DND-41 (cell line): Measurements from ENCODE around the gene SLC50A1.

ENCODE experiments used
- ATAC-seq: fragments of 200-7000 bp; cut with Tn5 transposase; 3 replicates; pipeline ENCODE4 v1.9.1; 2021; ENCODE audit warnings: low read depth; ENCODE audit not compliant: insufficient read depth
- DNase-seq: peaks from one replicate; pipeline ENCODE4 v3.0.0-alpha.2; 2020
- H2AFZ ChIP-seq: 2 replicates; pipeline ENCODE4 v1.6.0; 2012; ENCODE audit warnings: low read depth, low read length
- H3K27ac ChIP-seq: 2 replicates; pipeline ENCODE4 v1.5.1; 2012; ENCODE audit warnings: low read length, inconsistent platforms
- H3K27me3 ChIP-seq: fragments of 200-600 bp; sonication (generic); 2 replicates; pipeline ENCODE4 v1.6.0; 2012; ENCODE audit warnings: low read length, mild to moderate bottlenecking, inconsistent platforms; ENCODE audit not compliant: insufficient read depth, poor library complexity
- H3K36me3 ChIP-seq: 2 replicates; pipeline ENCODE4 v1.5.1; 2012; ENCODE audit warnings: low read length, inconsistent platforms; ENCODE audit not compliant: insufficient read depth
- H3K4me1 ChIP-seq: 2 replicates; pipeline ENCODE4 v1.5.1; 2012; ENCODE audit warnings: mild to moderate bottlenecking, low read length; ENCODE audit not compliant: insufficient read depth
- H3K4me2 ChIP-seq: 2 replicates; pipeline ENCODE4 v1.6.0; 2012; ENCODE audit warnings: mild to moderate bottlenecking, moderate library complexity, low read length, inconsistent platforms; ENCODE audit not compliant: insufficient read depth
- H3K4me3 ChIP-seq, 2 experiments: fragments of 200-600 bp in 1 of 2; shearing (Covaris generic) in 1 of 2; 2 replicates each; pipeline ENCODE4 v1.5.1; 2012 to 2016; ENCODE audit warnings: inconsistent platforms in 2 of 2, low read length in 2 of 2, mild to moderate bottlenecking in 2 of 2, low read depth in 1 of 2, moderate library complexity in 1 of 2
- H3K79me2 ChIP-seq: 2 replicates; pipeline ENCODE4 v1.6.0; 2012; ENCODE audit warnings: low read length, inconsistent platforms; ENCODE audit not compliant: insufficient read depth
- H3K9ac ChIP-seq: 2 replicates; pipeline ENCODE4 v1.6.0; 2012; ENCODE audit warnings: low read depth, mild to moderate bottlenecking, inconsistent platforms, low read length, moderate library complexity
- H3K9me3 ChIP-seq: 2 replicates; pipeline ENCODE4 v1.5.1; 2012; ENCODE audit warnings: low read length, moderate library complexity, mild to moderate bottlenecking, inconsistent platforms; ENCODE audit not compliant: insufficient read depth, severe bottlenecking
- H4K20me1 ChIP-seq: 2 replicates; pipeline ENCODE4 v1.6.0; 2012; ENCODE audit warnings: low read length; ENCODE audit not compliant: insufficient read depth
- EZH2 ChIP-seq: IDR thresholded peaks from 3 replicates; pipeline ENCODE4 v1.6.1; 2012; ENCODE audit warnings: borderline replicate concordance, low read depth, mild to moderate bottlenecking, moderate library complexity, low read length, inconsistent platforms; ENCODE audit not compliant: severe bottlenecking
- TF ChIP-seq, protein P1 (sequence below): IDR thresholded peaks from 2 replicates; pipeline ENCODE4 v1.5.1; 2012; ENCODE audit warnings: borderline replicate concordance, low read length, moderate library complexity, mild to moderate bottlenecking; ENCODE audit not compliant: poor library complexity, severe bottlenecking; ENCODE audit errors: extremely low read depth

The SLC50A1 gene

DNA sequence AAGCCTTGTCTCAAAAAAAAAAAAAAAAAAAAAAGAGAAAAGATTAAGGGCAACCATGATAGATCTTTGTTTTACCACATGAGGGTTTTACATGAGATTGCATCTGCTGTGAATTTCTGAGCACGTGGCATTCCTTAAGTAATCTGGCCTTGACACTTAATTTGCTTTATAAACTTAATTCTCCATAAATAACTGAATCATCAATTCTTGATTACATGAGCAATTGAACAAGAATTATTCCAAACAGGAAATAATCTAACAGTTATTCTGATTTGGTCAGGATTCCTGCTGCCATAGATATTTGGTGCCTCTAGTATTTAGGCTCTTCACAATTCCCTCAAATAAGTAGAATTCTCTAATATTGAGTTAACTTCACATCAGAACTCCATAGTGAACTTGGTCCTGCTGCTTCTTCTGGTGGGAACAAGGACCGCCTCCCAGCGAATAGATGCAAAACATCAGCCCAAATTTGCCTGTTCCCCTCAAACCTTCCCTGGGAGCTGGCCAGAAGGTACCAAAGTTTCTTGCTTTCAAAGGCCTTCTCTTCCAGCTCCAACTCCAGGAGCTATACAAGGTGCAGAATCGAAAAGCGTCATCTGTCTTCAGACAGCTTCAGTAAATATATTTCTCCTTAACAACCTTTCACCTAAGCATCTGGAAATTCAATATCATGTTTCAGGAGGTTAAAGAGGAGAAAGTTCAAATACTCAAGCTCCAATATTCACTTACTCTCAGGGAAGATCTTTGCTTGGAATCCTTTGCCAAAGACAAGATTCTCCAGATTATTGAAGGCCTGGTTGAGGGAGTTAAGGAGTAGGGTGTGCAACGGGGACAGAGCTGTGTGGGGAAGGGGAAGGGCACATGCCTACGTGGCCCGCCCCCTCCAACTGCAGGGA lies 36.4 kb downstream of the SLC50A1 start:
- Histone ChIP-seq H3K36me3 (peaks cover 25% of the 10 kb centered on the region), H3K4me1 (peaks cover 57% of the 10 kb centered on the region), H3K9ac (peak overlapping the region; percentile 86), H3K9me3 (no peaks in the 10 kb centered on the region), H3K4me3 (peak overlapping the region; percentile 42 to 79; a peak in 3 of 4 replicates), H3K4me2 (peak overlapping the region; percentile 81), H3K27ac (peak overlapping the region; percentile 93), H3K27me3 (no peaks in the 10 kb centered on the region), H2AFZ (peak overlapping the region; percentile 88), H3K79me2 (peaks cover 19% of the 10 kb centered on the region), H4K20me1 (peaks cover 3% of the 10 kb centered on the region; the same call in 1 of the 2 replicates)
- DNase-seq (peak; percentile 1), ATAC-seq (peak; percentile 58)
- no peak for TF ChIP-seq EZH2
- TF ChIP-seq, protein P1, sequence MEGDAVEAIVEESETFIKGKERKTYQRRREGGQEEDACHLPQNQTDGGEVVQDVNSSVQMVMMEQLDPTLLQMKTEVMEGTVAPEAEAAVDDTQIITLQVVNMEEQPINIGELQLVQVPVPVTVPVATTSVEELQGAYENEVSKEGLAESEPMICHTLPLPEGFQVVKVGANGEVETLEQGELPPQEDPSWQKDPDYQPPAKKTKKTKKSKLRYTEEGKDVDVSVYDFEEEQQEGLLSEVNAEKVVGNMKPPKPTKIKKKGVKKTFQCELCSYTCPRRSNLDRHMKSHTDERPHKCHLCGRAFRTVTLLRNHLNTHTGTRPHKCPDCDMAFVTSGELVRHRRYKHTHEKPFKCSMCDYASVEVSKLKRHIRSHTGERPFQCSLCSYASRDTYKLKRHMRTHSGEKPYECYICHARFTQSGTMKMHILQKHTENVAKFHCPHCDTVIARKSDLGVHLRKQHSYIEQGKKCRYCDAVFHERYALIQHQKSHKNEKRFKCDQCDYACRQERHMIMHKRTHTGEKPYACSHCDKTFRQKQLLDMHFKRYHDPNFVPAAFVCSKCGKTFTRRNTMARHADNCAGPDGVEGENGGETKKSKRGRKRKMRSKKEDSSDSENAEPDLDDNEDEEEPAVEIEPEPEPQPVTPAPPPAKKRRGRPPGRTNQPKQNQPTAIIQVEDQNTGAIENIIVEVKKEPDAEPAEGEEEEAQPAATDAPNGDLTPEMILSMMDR = no peak

DNA sequence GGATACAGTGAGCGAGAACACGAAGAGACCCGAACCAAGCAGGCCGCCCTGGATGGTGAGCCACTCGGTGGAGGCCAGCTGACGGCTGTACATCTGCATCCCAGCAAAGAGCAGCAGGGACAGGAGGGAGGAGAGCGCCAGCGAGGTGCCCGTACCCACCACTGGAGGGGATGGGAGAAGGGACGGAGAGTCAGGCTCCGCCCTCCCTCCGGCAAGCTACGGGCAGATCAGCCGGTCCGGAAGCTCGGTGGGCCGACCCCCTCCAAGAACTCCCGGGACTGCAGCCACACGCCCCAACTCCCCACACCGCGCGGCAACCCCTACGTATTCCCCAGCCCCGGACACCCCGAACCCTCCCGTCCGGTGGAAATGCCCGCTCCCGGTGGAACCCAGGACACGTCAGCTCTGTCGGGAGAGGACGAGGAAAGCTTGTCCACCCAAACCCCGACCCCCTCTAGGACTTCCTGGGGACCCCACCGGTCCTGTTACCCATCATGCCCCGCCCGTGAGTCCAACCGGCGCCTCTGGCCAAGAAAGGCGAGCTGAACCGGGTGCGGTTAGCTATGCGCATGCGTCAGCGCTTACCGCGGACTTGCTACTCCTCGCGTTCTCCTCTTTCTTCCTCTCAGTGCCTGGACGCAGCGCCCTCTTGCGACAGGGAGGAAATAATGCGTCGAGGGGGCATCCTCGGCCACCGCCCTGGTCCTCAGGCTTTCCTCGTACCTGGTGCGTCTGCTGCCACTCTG lies 37.3 kb downstream of the SLC50A1 start, which contains the start of gene KRTCAP2:
TSS of gene KRTCAP2 (minus strand) at position 573 of the 746 bp plus-strand sequence. CDS start at position 493, 80 bp downstream.
- H3K27ac ChIP-seq = peak within 1 kb of the TSS; percentile 93
- H3K9ac ChIP-seq = peak within 1 kb of the TSS; percentile 86
- peak within 1 kb of the TSS; percentile 42 to 79; a peak in 3 of 4 replicates for H3K4me3 ChIP-seq
- peak; percentile 70 for ATAC-seq
- no peaks in the 10 kb centered on the region for H3K27me3 ChIP-seq
- peaks cover 54% of the 10 kb centered on the region for H3K4me1 ChIP-seq
- peaks cover 31% of the 10 kb centered on the region for H3K36me3 ChIP-seq
- H3K9me3 ChIP-seq = no peaks in the 10 kb centered on the region
- no peaks in the 10 kb centered on the region; the same call in 1 of the 2 replicates for H4K20me1 ChIP-seq
- peak within 1 kb of the TSS; percentile 88 for H2AFZ ChIP-seq
- DNase-seq = peak; percentile 94
- TF ChIP-seq, protein P1 = peak; percentile 99
- no peak for TF ChIP-seq EZH2
- peaks cover 19% of the 10 kb centered on the region for H3K79me2 ChIP-seq
- peak within 1 kb of the TSS; percentile 81 for H3K4me2 ChIP-seq

DNA sequence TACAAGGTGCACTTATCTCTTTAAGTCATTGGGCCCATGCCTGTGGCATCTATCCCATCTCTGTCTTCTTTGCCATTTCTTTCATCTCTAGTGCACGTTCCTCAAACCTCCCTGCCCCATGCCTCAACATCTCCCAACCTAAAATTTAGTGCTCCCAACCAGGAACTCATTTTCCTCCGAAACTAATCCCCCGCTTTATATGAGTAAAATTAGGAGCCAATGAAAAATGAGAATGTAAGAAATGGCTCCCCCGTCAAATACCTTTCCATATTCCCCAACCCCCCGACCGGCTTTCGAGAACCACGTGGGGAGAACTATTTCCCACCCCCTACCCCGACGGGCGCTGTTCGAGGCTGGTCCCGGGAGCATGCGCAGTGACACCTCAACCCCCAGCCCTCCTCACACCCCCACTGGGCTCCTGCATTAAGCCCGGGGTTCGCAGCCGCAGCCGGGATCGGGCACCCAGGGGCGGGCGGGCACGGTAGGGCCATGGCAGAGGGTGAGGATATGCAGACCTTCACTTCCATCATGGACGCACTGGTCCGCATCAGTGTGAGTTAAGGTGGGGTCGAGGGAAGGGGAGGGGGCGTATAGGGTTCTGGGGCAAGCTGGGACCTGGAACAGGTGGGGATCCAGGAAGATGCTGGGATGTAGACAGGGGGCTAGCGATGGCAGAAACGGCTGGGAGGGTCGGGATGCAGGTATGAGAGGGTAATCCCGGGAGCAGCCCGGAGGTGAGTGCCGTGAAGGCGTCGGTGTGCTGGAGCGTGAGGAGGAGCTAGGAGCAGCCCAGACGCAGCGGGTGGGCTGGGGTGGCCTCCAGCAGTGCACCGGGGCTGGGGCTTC lies 38.0 kb downstream of the SLC50A1 start, which contains the start of gene TRIM46:
TSS of gene TRIM46 (plus strand) at position 372 of the 846 bp plus-strand sequence. CDS start at position 490, 118 bp downstream.
- Histone ChIP-seq H3K4me3 (peak within 1 kb of the TSS; percentile 42 to 79; a peak in 3 of 4 replicates), H3K4me2 (peak within 1 kb of the TSS; percentile 81), H3K27me3 (no peaks in the 10 kb centered on the region), H3K27ac (peak within 1 kb of the TSS; percentile 93), H4K20me1 (no peaks in the 10 kb centered on the region; the same call in 1 of the 2 replicates), H2AFZ (peak within 1 kb of the TSS; percentile 88), H3K36me3 (peaks cover 32% of the 10 kb centered on the region), H3K9me3 (no peaks in the 10 kb centered on the region), H3K9ac (peak within 1 kb of the TSS; percentile 86), H3K79me2 (peaks cover 19% of the 10 kb centered on the region), H3K4me1 (peaks cover 52% of the 10 kb centered on the region)
- DNase-seq (peak; percentile 79), ATAC-seq (peak; percentile 34)
- TF ChIP-seq, protein P1 = no peak
- no peak for TF ChIP-seq EZH2
